H1 (cell line): ENCODE results near the gene LRRC2. TPM values are rescaled to one million over a fixed set of nuclear protein-coding genes. Genes with fewer than 3 reads are reported as not detected.

ENCODE experiments used
- polyA plus RNA-seq, 7 experiments: library from polyadenylated mRNA; depleted of rRNA in 3 of 7; stranded (reverse) in 5 of 7; unstranded in 2 of 7; fragments of >200 nt in 5 of 7; fragments of 200-250 nt in 2 of 7; gene quantifications; 1 replicate in 5 of 7; 2 replicates in 1 of 7; 4 replicates in 1 of 7; pipeline versions ENCODE4 v1.2.1 to v1.2.3, GENCODE V29; 2011 to 2013; ENCODE audit warnings: missing spikeins in 2 of 7, mixed read lengths in 2 of 7
- total RNA-seq: library from RNA; stranded (reverse); fragmentation: NEBNext Ultra II Directional; extraction: Animal tissue kit (Norgen Biotek cat#: 25700); gene quantifications from 2 replicates; pipeline ENCODE4 v1.2.1, GENCODE V29; 2021

The LRRC2 gene
- total and polyA plus RNA-seq, 2 of the 8 experiments (the other 6 are each of a cell fraction or from before 2014, with no cell fraction given): 1.4 to 6.4 TPM

Other genes with a start within 250 kb of the LRRC2 start
- gene CCR2, start 212.2 kb downstream of the LRRC2 start, total RNA-seq: not detected in 2 replicates
- not detected in 2 replicates for gene CCR2, start 212.2 kb downstream of the LRRC2 start, polyA plus RNA-seq (2011; rRNA removed)
- not detected in 2 replicates for gene CCR5, start 195.4 kb downstream of the LRRC2 start, total RNA-seq
- not detected in 2 replicates for gene CCR5, start 195.4 kb downstream of the LRRC2 start, polyA plus RNA-seq (2011; rRNA removed)
- gene CCRL2, start 159.0 kb downstream of the LRRC2 start, total RNA-seq: not detected in 2 replicates
- gene CCRL2, start 159.0 kb downstream of the LRRC2 start, polyA plus RNA-seq (2011; rRNA removed): not detected in 2 replicates
- gene LTF, start 101.4 kb downstream of the LRRC2 start, total RNA-seq: 0.80 and 0.99 TPM in 2 replicates
- gene LTF, start 101.4 kb downstream of the LRRC2 start, polyA plus RNA-seq (2011; rRNA removed): 0.23 and 0.36 TPM in 2 replicates
- 0.33 TPM in 1 of 2 replicates, not detected in the other for gene RTP3, start 68.3 kb downstream of the LRRC2 start, total RNA-seq
- 0.06 and 0.08 TPM in 2 replicates for gene RTP3, start 68.3 kb downstream of the LRRC2 start, polyA plus RNA-seq (2011; rRNA removed)
- gene FAM240A, start 46.2 kb upstream of the LRRC2 start, total RNA-seq: 0.17 TPM in 1 of 2 replicates, not detected in the other
- gene FAM240A, start 46.2 kb upstream of the LRRC2 start, polyA plus RNA-seq (2011; rRNA removed): 0.06 and 0.08 TPM in 2 replicates
- 4.3 and 4.8 TPM in 2 replicates for gene ALS2CL, start 127.4 kb upstream of the LRRC2 start, total RNA-seq
- gene ALS2CL, start 127.4 kb upstream of the LRRC2 start, polyA plus RNA-seq (2011; rRNA removed): 5.4 and 7.5 TPM in 2 replicates
- gene TMIE, start 135.1 kb upstream of the LRRC2 start, total RNA-seq: 0.67 and 0.90 TPM in 2 replicates
- 0.45 and 0.64 TPM in 2 replicates for gene TMIE, start 135.1 kb upstream of the LRRC2 start, polyA plus RNA-seq (2011; rRNA removed)
- 0.47 and 0.73 TPM in 2 replicates for gene PRSS50, start 151.6 kb upstream of the LRRC2 start, total RNA-seq
- 0.71 and 1.1 TPM in 2 replicates for gene PRSS50, start 151.6 kb upstream of the LRRC2 start, polyA plus RNA-seq (2011; rRNA removed)